ENCODE results near the gene CHN1.

Gene CHN1

GRCh38 chr2:174918886-174919526 lies 86.2 kb downstream of the CHN1 start:
- no peak for DNase-seq

GRCh38 chr2:174916270-174916930 lies 88.8 kb downstream of the CHN1 start:
- no peak for DNase-seq

GRCh38 chr2:174914853-174915760 lies 90.1 kb downstream of the CHN1 start:
- DNase-seq = no peak

- DNase-seq = no peak
Measured at GRCh38 chr2:174908284-174908683, 96.9 kb downstream of the CHN1 start.

GRCh38 chr2:174903264-174903556 lies 102.0 kb downstream of the CHN1 start:
- no peak for DNase-seq

- DNase-seq = no peak
Measured at GRCh38 chr2:174902506-174903263, 102.5 kb downstream of the CHN1 start.

GRCh38 chr2:174901075-174901474 lies 104.1 kb downstream of the CHN1 start:
- DNase-seq = no peak

- DNase-seq = no peak
Measured at GRCh38 chr2:174897286-174897685, 107.9 kb downstream of the CHN1 start.

- no peak for DNase-seq
Measured at GRCh38 chr2:174893018-174893417, 112.2 kb downstream of the CHN1 start.

GRCh38 chr2:174892546-174892945 lies 112.6 kb downstream of the CHN1 start:
- DNase-seq = no peak

- DNase-seq = no peak
Measured at GRCh38 chr2:174888646-174889271, 116.4 kb downstream of the CHN1 start.

GRCh38 chr2:174888146-174888545 lies 117.0 kb downstream of the CHN1 start:
- no peak for DNase-seq

GRCh38 chr2:174882416-174882815 lies 122.8 kb downstream of the CHN1 start:
- no peak for DNase-seq

GRCh38 chr2:174881678-174882077 lies 123.5 kb downstream of the CHN1 start:
- DNase-seq = no peak

- DNase-seq = no peak
Measured at GRCh38 chr2:174878537-174879147, 126.5 kb downstream of the CHN1 start.

GRCh38 chr2:174877751-174878150 lies 127.4 kb downstream of the CHN1 start:
- DNase-seq = no peak

GRCh38 chr2:174877301-174877700 lies 127.9 kb downstream of the CHN1 start:
- DNase-seq = no peak

- no peak for DNase-seq
Measured at GRCh38 chr2:174874085-174874484, 131.1 kb downstream of the CHN1 start.

GRCh38 chr2:174873471-174873870 lies 131.7 kb downstream of the CHN1 start:
- DNase-seq = no peak

GRCh38 chr2:174870787-174871186 lies 134.4 kb downstream of the CHN1 start:
- no peak for DNase-seq

GRCh38 chr2:174868878-174869277 lies 136.3 kb downstream of the CHN1 start:
- DNase-seq = no peak

GRCh38 chr2:174866421-174866820 lies 138.8 kb downstream of the CHN1 start:
- DNase-seq = no peak

Measured in amniotic stem cell (primary cell).